Measurements from ENCODE around the gene TSSC4. TPM values are rescaled to one million over a fixed set of nuclear protein-coding genes. Genes with fewer than 3 reads are reported as not detected.

Gene TSSC4
- total RNA-seq, 6 experiments from 2014 or later = 47.4 to 74.7 (median 62.8) TPM

- Mint-ChIP-seq H3K27ac (peak overlapping the region; percentile 87), H3K27me3 (ENCODE audit: insufficient read depth) (peaks cover 4% of the 10 kb centered on the region; the same call in 1 of the 2 replicates), H3K9me3 (no peaks in the 10 kb centered on the region), H3K36me3 (ENCODE audit: low read depth) (no peaks in the 10 kb centered on the region), H3K4me1 (ENCODE audit: low read depth) (peaks cover 76% of the 10 kb centered on the region), H3K4me3 (no peak overlapping the region)
- no peak for DNase-seq
- TF ChIP-seq CTCF (IDR thresholded peaks at IDR 0.05) = no peak
These were observed 15.1 kb upstream of the TSSC4 start for GRCh38 chr11:2385156-2386151.

GRCh38 chr11:2386591-2386990 lies 14.0 kb upstream of the TSSC4 start:
- H3K36me3 Mint-ChIP-seq (ENCODE audit: low read depth) = no peaks in the 10 kb centered on the region

GRCh38 chr11:2387266-2387987 lies 13.1 kb upstream of the TSSC4 start:
- Mint-ChIP-seq H3K4me1 (ENCODE audit: low read depth) (peaks cover 63% of the 10 kb centered on the region), H3K27me3 (ENCODE audit: insufficient read depth) (peaks cover 4% of the 10 kb centered on the region), H3K9me3 (no peaks in the 10 kb centered on the region), H3K27ac (peak overlapping the region; percentile 87), H3K36me3 (ENCODE audit: low read depth) (no peaks in the 10 kb centered on the region), H3K4me3 (peak overlapping the region; percentile 13; the same call in 1 of the 2 replicates)
- TF ChIP-seq CTCF (IDR thresholded peaks at IDR 0.05) = no peak
- peak; percentile 61 for DNase-seq

More at GRCh38 chr11:2386591-2386990, 14.0 kb upstream of the TSSC4 start:
- H3K4me3 Mint-ChIP-seq = no peak overlapping the region
- peaks cover 4% of the 10 kb centered on the region for H3K27me3 Mint-ChIP-seq (ENCODE audit: insufficient read depth)
- no peak for DNase-seq
- H3K4me1 Mint-ChIP-seq (ENCODE audit: low read depth) = peaks cover 70% of the 10 kb centered on the region
- TF ChIP-seq CTCF (IDR thresholded peaks at IDR 0.05) = no peak
- no peaks in the 10 kb centered on the region for H3K9me3 Mint-ChIP-seq
- H3K27ac Mint-ChIP-seq = peak overlapping the region; percentile 87

- no peaks in the 10 kb centered on the region for H3K9me3 Mint-ChIP-seq
- peaks cover 4% of the 10 kb centered on the region for H3K27me3 Mint-ChIP-seq (ENCODE audit: insufficient read depth)
- H3K4me3 Mint-ChIP-seq = no peak overlapping the region
- peak overlapping the region; percentile 72 for H3K27ac Mint-ChIP-seq
- H3K4me1 Mint-ChIP-seq (ENCODE audit: low read depth) = peaks cover 50% of the 10 kb centered on the region
- no peak for TF ChIP-seq CTCF (IDR thresholded peaks at IDR 0.05)
- DNase-seq = no peak
- no peaks in the 10 kb centered on the region for H3K36me3 Mint-ChIP-seq (ENCODE audit: low read depth)
These were observed 11.8 kb upstream of the TSSC4 start for GRCh38 chr11:2388431-2389376.
